CD4-positive, alpha-beta T cell treated with Interleukin-4 for 1 hour (primary cell): ENCODE results near the gene LY9.
"Not testable (repeated sequence)": the region's sequence is repeated elsewhere in the genome, so short reads cannot be mapped to it uniquely, and the experiment has no call there.

Experiments
- DNase-seq, 2 donors: peaks; one replicate each; pipeline ENCODE4 v3.0.0-alpha.2; 2020 to 2022

LY9 gene

GRCh38 chr1:160868141-160868540 is 72.2 kb downstream of the LY9 start:
- DNase-seq, result no peak

- no peak for DNase-seq
Observed at GRCh38 chr1:160874935-160875334, 79.0 kb downstream of the LY9 start.

- not testable (repeated sequence) for DNase-seq
Observed at GRCh38 chr1:160875591-160875990, 79.6 kb downstream of the LY9 start.

GRCh38 chr1:160876311-160876710 is 80.3 kb downstream of the LY9 start:
- DNase-seq, result no peak

- DNase-seq, result peak in 1 of 2 donors; percentile 64
Observed at GRCh38 chr1:160877221-160877620, 81.2 kb downstream of the LY9 start.
